CD4-positive, alpha-beta T cell (primary cell): ENCODE measurements around the gene MFSD6. TPM values are rescaled to one million over a fixed set of nuclear protein-coding genes. Genes with fewer than 3 reads are reported as not detected.

Source experiments
- ATAC-seq: fragments of 200-7000 bp; cut with Tn5 transposase; one replicate; pipeline ENCODE4 v1.10.0; 2022; ENCODE audit warnings: mild to moderate bottlenecking; ENCODE audit not compliant: poor library complexity
- CTCF ChIA-PET: fragments of 350-600 bp; sonication (Branson Sonifier 250); formaldehyde crosslinking; loops from one replicate; lab custom pipeline; 2021; ENCODE audit warnings: antibody characterized with exemption, inconsistent platforms; lab: Charles Lee
- POLR2A ChIA-PET: fragments of 350-600 bp; sonication (Branson Sonifier 250); formaldehyde crosslinking; loops from one replicate; lab custom pipeline; 2021; ENCODE audit warnings: antibody characterized with exemption, inconsistent platforms; lab: Charles Lee
- DNase-seq, 14 experiments: peaks; one replicate each; pipeline ENCODE4 v3.0.0-alpha.2; 2013 to 2020; ENCODE audit warnings: mixed read lengths in 2 of 14
- H3K27ac ChIP-seq, 2 donors: one replicate each; pipeline versions ENCODE4 v1.5.1 to v1.7.0; 2013; ENCODE audit warnings: low read length in 2 of 2, low read depth in 1 of 2, mild to moderate bottlenecking in 1 of 2
- H3K27me3 ChIP-seq, 2 experiments: 1 replicate in 1 of 2; 2 replicates in 1 of 2; pipeline versions ENCODE4 v1.6.1 to v1.7.0; 2013; ENCODE audit warnings: low read length in 2 of 2, control low read depth in 1 of 2, mild to moderate bottlenecking in 1 of 2, moderate library complexity in 1 of 2; ENCODE audit not compliant: insufficient read depth in 2 of 2, control insufficient read depth in 1 of 2
- H3K36me3 ChIP-seq: one replicate; pipeline ENCODE4 v1.6.1; 2013; ENCODE audit warnings: low read length, control low read depth; ENCODE audit not compliant: insufficient read depth
- H3K4me1 ChIP-seq: one replicate; pipeline ENCODE4 v1.6.1; 2013; ENCODE audit warnings: low read length, control low read depth; ENCODE audit not compliant: insufficient read depth
- H3K4me3 ChIP-seq: one replicate; pipeline ENCODE4 v1.5.1; 2013; ENCODE audit warnings: mild to moderate bottlenecking, low read length, moderate library complexity
- H3K9me3 ChIP-seq, 2 experiments: 1 replicate in 1 of 2; 2 replicates in 1 of 2; pipeline versions ENCODE4 v1.6.1 to v1.7.0; 2013; ENCODE audit warnings: low read length in 2 of 2, mild to moderate bottlenecking in 2 of 2, control low read depth in 1 of 2, moderate library complexity in 1 of 2; ENCODE audit not compliant: control insufficient read depth in 1 of 2, insufficient read depth in 1 of 2
- H3K27ac Mint-ChIP-seq: one replicate; pipeline ENCODE4 v1.8.0; 2020; ENCODE audit warnings: mixed read lengths
- H3K27me3 Mint-ChIP-seq: one replicate; pipeline ENCODE4 v1.8.0; 2021; ENCODE audit warnings: mixed read lengths
- H3K36me3 Mint-ChIP-seq: one replicate; pipeline ENCODE4 v1.8.0; 2021; ENCODE audit warnings: low read depth, mixed read lengths
- H3K4me1 Mint-ChIP-seq: one replicate; pipeline ENCODE4 v1.8.0; 2021; ENCODE audit warnings: low read depth, mixed read lengths
- H3K4me3 Mint-ChIP-seq: one replicate; pipeline ENCODE4 v1.8.0; 2020; ENCODE audit warnings: mild to moderate bottlenecking, mixed read lengths
- H3K9me3 Mint-ChIP-seq: one replicate; pipeline ENCODE4 v1.8.0; 2020; ENCODE audit warnings: mixed read lengths
- CTCF ChIP-seq: fragments of 200-600 bp; IDR thresholded peaks from one replicate; pipeline ENCODE4 v1.8.0; 2022; ENCODE audit warnings: antibody characterized with exemption, mild to moderate bottlenecking
- intact Hi-C, 2 experiments: fragments of 100-400 bp; cut with DNase I in 1 of 2; cut with micrococcal nuclease in 1 of 2; formaldehyde crosslinking; loops; one replicate each; pipeline versions ENCODE4 v1.15.1 to v1.9.0; 2023 to 2025; cut with DNase I, micrococcal nuclease
- total RNA-seq, 174 experiments: library from RNA in 2 of 174; stranded (reverse) in 2 of 174; gene quantifications; one replicate each; pipeline ENCODE4 v1.2.3 and lab custom pipeline; 2021 to 2026

MFSD6 gene
- total RNA-seq, 2 experiments from 2014 or later = 41.2 to 47.8 TPM

DNA sequence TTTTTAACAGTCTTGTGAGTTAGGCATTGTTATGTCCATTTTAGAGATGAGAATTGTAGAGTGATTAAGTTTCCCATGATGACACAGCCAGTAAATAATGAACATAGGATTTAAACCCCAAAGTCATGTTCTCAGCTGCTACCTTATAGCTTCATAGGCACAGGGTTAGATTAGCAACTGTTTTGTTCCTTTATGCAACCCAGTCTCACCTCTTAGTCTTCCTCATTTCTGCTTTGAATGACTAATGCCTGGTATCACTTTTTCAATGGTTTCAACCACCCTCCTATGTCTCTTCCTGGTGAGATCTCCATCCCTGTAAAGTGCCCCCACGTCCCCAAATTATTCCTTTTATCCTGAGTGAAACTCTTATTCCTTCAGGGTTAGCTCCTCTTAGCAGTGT is 44.3 kb downstream of the MFSD6 start:
- ATAC-seq (no peak), DNase-seq (no peak)
- no peaks in the 10 kb centered on the region for H3K9me3 Mint-ChIP-seq
- no peak overlapping the region for H3K4me3 Mint-ChIP-seq
- peaks cover 4% of the 10 kb centered on the region for H3K4me1 ChIP-seq
- ChIA-PET CTCF (interaction anchor here (1.7 kb wide), 1 partner anchor 11 kb away, joined by 4 read pairs; no protein-coding TSS in a partner anchor), POLR2A (interaction anchor here (0.9 kb wide), 1 partner anchor 18 kb away, joined by 3 read pairs; no protein-coding TSS in a partner anchor)
- H3K27me3 Mint-ChIP-seq = no peaks in the 10 kb centered on the region
- no peak for TF ChIP-seq CTCF
- no peak overlapping the region for H3K27ac ChIP-seq
- H3K27me3 ChIP-seq = no peaks in the 10 kb centered on the region
- no peaks in the 10 kb centered on the region for H3K9me3 ChIP-seq
- H3K4me3 ChIP-seq = no peak overlapping the region
- peak overlapping the region; percentile 6 for H3K27ac Mint-ChIP-seq
- H3K4me1 Mint-ChIP-seq = peaks cover 61% of the 10 kb centered on the region
- H3K36me3 Mint-ChIP-seq = peaks cover 60% of the 10 kb centered on the region
- peaks cover 26% of the 10 kb centered on the region for H3K36me3 ChIP-seq
- intact Hi-C loops = no loop called here

DNA sequence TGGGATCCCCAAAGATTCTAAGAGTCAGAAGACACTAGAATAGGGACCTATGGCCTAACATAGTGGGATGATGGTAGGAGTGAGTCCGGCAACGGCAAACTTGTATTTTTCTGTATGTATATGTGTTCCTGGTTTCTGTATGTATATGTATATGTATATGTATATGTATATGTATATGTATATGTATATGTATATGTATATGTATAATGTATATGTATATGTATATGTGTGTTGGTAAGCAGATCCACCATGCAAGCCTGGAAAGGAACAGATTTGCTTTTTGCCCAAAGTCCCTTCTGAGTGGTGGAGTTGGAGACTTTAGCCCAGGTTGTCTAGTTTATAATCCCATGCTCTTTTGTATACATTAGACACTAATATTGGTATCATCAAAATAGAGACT is 46.6 kb downstream of the MFSD6 start:
- no peak for DNase-seq
- no peaks in the 10 kb centered on the region for H3K9me3 Mint-ChIP-seq
- TF ChIP-seq CTCF = no peak
- H3K4me3 Mint-ChIP-seq = no peak overlapping the region
- ChIA-PET CTCF (no interaction called here), POLR2A (no interaction called here)
- ATAC-seq = no peak
- no peaks in the 10 kb centered on the region for H3K9me3 ChIP-seq
- H3K27me3 ChIP-seq = no peaks in the 10 kb centered on the region
- H3K27ac ChIP-seq = no peak overlapping the region
- H3K36me3 Mint-ChIP-seq = peaks cover 75% of the 10 kb centered on the region
- intact Hi-C loops = loop anchor here in 1 of 2 experiments (5.0 kb wide), 1 partner anchor 32 kb away; no protein-coding TSS in a partner anchor
- H3K4me3 ChIP-seq = no peak overlapping the region
- H3K4me1 Mint-ChIP-seq = peaks cover 76% of the 10 kb centered on the region
- no peaks in the 10 kb centered on the region for H3K27me3 Mint-ChIP-seq
- peaks cover 4% of the 10 kb centered on the region for H3K4me1 ChIP-seq
- peaks cover 37% of the 10 kb centered on the region for H3K36me3 ChIP-seq
- H3K27ac Mint-ChIP-seq = no peak overlapping the region

GRCh38 chr2:190455358-190456095 is 47.4 kb downstream of the MFSD6 start:
- no peak overlapping the region for H3K4me3 Mint-ChIP-seq
- intact Hi-C loops = loop anchor here in 1 of 2 experiments (5.0 kb wide), 1 partner anchor 33 kb away; no protein-coding TSS in a partner anchor
- no peak for DNase-seq
- Histone ChIP-seq H3K27me3 (no peaks in the 10 kb centered on the region), H3K4me3 (no peak overlapping the region), H3K9me3 (no peaks in the 10 kb centered on the region), H3K36me3 (peaks cover 41% of the 10 kb centered on the region), H3K4me1 (peaks cover 4% of the 10 kb centered on the region), H3K27ac (no peak overlapping the region)
- ChIA-PET POLR2A (no interaction called here), CTCF (no interaction called here)
- no peak for TF ChIP-seq CTCF
- no peaks in the 10 kb centered on the region for H3K27me3 Mint-ChIP-seq
- peaks cover 78% of the 10 kb centered on the region for H3K36me3 Mint-ChIP-seq
- no peak overlapping the region for H3K27ac Mint-ChIP-seq
- ATAC-seq = no peak
- no peaks in the 10 kb centered on the region for H3K9me3 Mint-ChIP-seq
- peaks cover 83% of the 10 kb centered on the region for H3K4me1 Mint-ChIP-seq
